ENCODE measurements around the gene GDPD1.
"Not testable (repeated sequence)": the region's sequence is repeated elsewhere in the genome, so short reads cannot be mapped to it uniquely, and the experiment has no call there.

Gene GDPD1

GRCh38 chr17:59311051-59311468 is 90.7 kb downstream of the GDPD1 start:
- in situ Hi-C loops (cut with HindIII; ENCODE audit: low sequenced_read_pairs): no loop called here

GRCh38 chr17:59311521-59311920 is 91.2 kb downstream of the GDPD1 start:
- in situ Hi-C loops (cut with HindIII; ENCODE audit: low sequenced_read_pairs): not testable (repeated sequence)

DNA sequence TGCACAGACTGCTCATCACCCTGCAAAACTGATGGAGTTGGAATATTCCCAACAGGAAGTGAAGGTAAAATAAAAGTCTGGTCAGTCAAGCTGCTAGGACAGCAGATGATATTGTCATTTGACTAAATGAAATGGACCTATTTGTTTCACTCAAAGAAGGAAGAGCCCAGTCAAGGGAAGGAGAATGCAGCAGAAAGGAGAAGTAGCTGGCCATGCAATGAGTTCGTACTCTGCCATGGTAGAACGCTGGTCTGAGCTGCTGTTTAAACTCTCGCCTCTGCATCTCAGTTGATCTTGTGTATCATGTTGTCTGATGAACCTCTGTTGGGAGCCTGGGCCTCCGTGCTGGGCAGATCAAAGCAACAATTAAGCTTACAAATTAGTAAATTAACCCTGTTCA is 95.6 kb downstream of the GDPD1 start:
- in situ Hi-C loops (cut with HindIII; ENCODE audit: low sequenced_read_pairs): no loop called here

Data from DLD1 (cell line).